Gastrocnemius medialis (tissue), 4 donors: Measurements from ENCODE around the gene SUPT3H. TPM values are rescaled to one million over a fixed set of nuclear protein-coding genes. Genes with fewer than 3 reads are reported as not detected.

Experiments used
- ATAC-seq, 2 donors: fragments of 150-250 bp; one replicate each; pipeline ENCODE4 v1.9.1; 2016
- DNase-seq, 2 donors: peaks; one replicate each; pipeline ENCODE4 v3.0.0-alpha.2; 2019
- H3K27ac ChIP-seq, 4 donors: fragments of 200-600 bp; sonication (generic); 1 replicate in 1 of 4; 2 replicates in 3 of 4; pipeline ENCODE4 v1.5.1; 2016 to 2018; ENCODE audit warnings: mild to moderate bottlenecking in 2 of 4, moderate library complexity in 1 of 4
- H3K27me3 ChIP-seq, 3 donors: fragments of 200-600 bp; sonication (generic) in 2 of 3; 1 replicate in 1 of 3; 2 replicates in 2 of 3; pipeline versions ENCODE4 v1.5.1 to v1.6.0; 2016 to 2019; ENCODE audit warnings: mild to moderate bottlenecking in 1 of 3, moderate library complexity in 1 of 3
- H3K36me3 ChIP-seq, 2 donors: fragments of 200-600 bp; sonication (generic) in 1 of 2; one replicate each; pipeline ENCODE4 v1.5.1; 2017 to 2018
- H3K4me1 ChIP-seq, 2 donors: fragments of 200-600 bp; sonication (generic) in 1 of 2; one replicate each; pipeline ENCODE4 v1.5.1; 2016 to 2017; ENCODE audit warnings: mild to moderate bottlenecking in 2 of 2
- H3K4me3 ChIP-seq, 4 donors: fragments of 200-600 bp; sonication (generic) in 3 of 4; 1 replicate in 1 of 4; 2 replicates in 3 of 4; pipeline ENCODE4 v1.5.1; 2016 to 2019; ENCODE audit warnings: mild to moderate bottlenecking in 2 of 4
- H3K9me3 ChIP-seq, 3 donors: fragments of 200-600 bp; sonication (generic) in 2 of 3; 1 replicate in 1 of 3; 2 replicates in 2 of 3; pipeline ENCODE4 v1.5.1; 2016 to 2019
- CTCF ChIP-seq, 5 experiments: fragments of 450-650 bp in 3 of 5; fragments of 200-600 bp in 2 of 5; sonication (generic) in 2 of 5; IDR thresholded peaks in 4 of 5; conservative IDR thresholded peaks in 1 of 5; 1 replicate in 4 of 5; 2 replicates in 1 of 5; pipeline ENCODE4 v1.5.1; 2016 to 2019; ENCODE audit warnings: antibody characterized with exemption in 5 of 5, mild to moderate bottlenecking in 3 of 5, moderate library complexity in 3 of 5
- POLR2A ChIP-seq, 2 donors: fragments of 450-650 bp; IDR thresholded peaks; one replicate each; pipeline ENCODE4 v1.6.1; 2017; ENCODE audit warnings: antibody characterized with exemption in 2 of 2, mild to moderate bottlenecking in 2 of 2, moderate library complexity in 2 of 2
- in situ Hi-C, 4 donors: fragments of 200-750 bp; cut with MboI; loops; one replicate each; pipeline versions ENCODE4 v1.15.0 to v1.8.0; 2017; ENCODE audit warnings: low sequenced_read_pairs in 4 of 4
- intact Hi-C: fragments of 100-400 bp; cut with DNase I; formaldehyde crosslinking; loops from one replicate; pipeline ENCODE4 v1.15.1; 2023; ENCODE audit warnings: low total_unique reads
- total RNA-seq, 4 donors: library from RNA; depleted of rRNA; stranded (reverse); fragments of >200 nt; gene quantifications; one replicate each; pipeline versions ENCODE4 v1.1.0 to v1.2.3, GENCODE V29; 2016

The SUPT3H gene
- total RNA-seq, 4 donors from 2014 or later = 1.5 to 9.0 (median 4.2) TPM

GRCh38 chr6:45003387-45003786 is 374.3 kb downstream of the SUPT3H start:
- Histone ChIP-seq H3K9me3 (no peaks in the 10 kb centered on the region), H3K27me3 (no peaks in the 10 kb centered on the region), H3K27ac (no peak overlapping the region), H3K4me3 (no peak overlapping the region), H3K4me1 (no peaks in the 10 kb centered on the region), H3K36me3 (no peaks in the 10 kb centered on the region)
- in situ Hi-C loops = no loop called here
- no peak for DNase-seq
- TF ChIP-seq POLR2A (IDR thresholded peaks at IDR 0.05) (no peak), CTCF (IDR thresholded peaks at IDR 0.05 in 4 of 5, conservative IDR thresholded peaks at IDR 0.05 in 1 of 5) (no peak)
- intact Hi-C loops = no loop called here
- ATAC-seq = no peak

- no peak for ATAC-seq
- H3K4me3 ChIP-seq = no peak overlapping the region
- no peaks in the 10 kb centered on the region for H3K36me3 ChIP-seq
- no peak for DNase-seq
- no peaks in the 10 kb centered on the region for H3K9me3 ChIP-seq
- H3K27ac ChIP-seq = no peak overlapping the region
- H3K4me1 ChIP-seq = no peaks in the 10 kb centered on the region
- TF ChIP-seq POLR2A (IDR thresholded peaks at IDR 0.05) (no peak), CTCF (IDR thresholded peaks at IDR 0.05 in 4 of 5, conservative IDR thresholded peaks at IDR 0.05 in 1 of 5) (no peak)
- in situ Hi-C loops = no loop called here
- H3K27me3 ChIP-seq = no peaks in the 10 kb centered on the region
- intact Hi-C loops = no loop called here
These were observed 375.2 kb downstream of the SUPT3H start for GRCh38 chr6:45002390-45003105.

GRCh38 chr6:45001663-45002062 is 376.1 kb downstream of the SUPT3H start:
- intact Hi-C loops (no loop called here), in situ Hi-C loops (no loop called here)
- no peaks in the 10 kb centered on the region for H3K27me3 ChIP-seq
- DNase-seq (no peak), ATAC-seq (no peak)
- no peak overlapping the region for H3K27ac ChIP-seq
- no peak for TF ChIP-seq CTCF (IDR thresholded peaks at IDR 0.05 in 4 of 5, conservative IDR thresholded peaks at IDR 0.05 in 1 of 5)
- no peak for TF ChIP-seq POLR2A (IDR thresholded peaks at IDR 0.05)
- H3K4me1 ChIP-seq = no peaks in the 10 kb centered on the region
- H3K9me3 ChIP-seq = no peaks in the 10 kb centered on the region
- H3K36me3 ChIP-seq = no peaks in the 10 kb centered on the region
- H3K4me3 ChIP-seq = no peak overlapping the region

GRCh38 chr6:45000833-45001232 is 376.9 kb downstream of the SUPT3H start:
- intact Hi-C loops (no loop called here), in situ Hi-C loops (no loop called here)
- TF ChIP-seq CTCF (IDR thresholded peaks at IDR 0.05 in 4 of 5, conservative IDR thresholded peaks at IDR 0.05 in 1 of 5) (no peak), POLR2A (IDR thresholded peaks at IDR 0.05) (no peak)
- ATAC-seq (no peak), DNase-seq (no peak)
- no peaks in the 10 kb centered on the region for H3K36me3 ChIP-seq
- no peak overlapping the region for H3K4me3 ChIP-seq
- no peaks in the 10 kb centered on the region for H3K9me3 ChIP-seq
- H3K4me1 ChIP-seq = no peaks in the 10 kb centered on the region
- no peaks in the 10 kb centered on the region for H3K27me3 ChIP-seq
- H3K27ac ChIP-seq = no peak overlapping the region

GRCh38 chr6:44999066-44999465 is 378.7 kb downstream of the SUPT3H start:
- TF ChIP-seq CTCF (IDR thresholded peaks at IDR 0.05 in 4 of 5, conservative IDR thresholded peaks at IDR 0.05 in 1 of 5) (no peak), POLR2A (IDR thresholded peaks at IDR 0.05) (no peak)
- in situ Hi-C loops = no loop called here

More at GRCh38 chr6:44999066-44999465, 378.7 kb downstream of the SUPT3H start:
- no peaks in the 10 kb centered on the region for H3K27me3 ChIP-seq
- no peak overlapping the region for H3K4me3 ChIP-seq
- ATAC-seq = no peak
- DNase-seq = no peak
- H3K27ac ChIP-seq = no peak overlapping the region
- intact Hi-C loops = no loop called here
- no peaks in the 10 kb centered on the region for H3K36me3 ChIP-seq
- H3K4me1 ChIP-seq = no peaks in the 10 kb centered on the region
- no peaks in the 10 kb centered on the region for H3K9me3 ChIP-seq
